GM23338 (cell line): ENCODE data around the gene SELENOV. TPM values are rescaled to one million over a fixed set of nuclear protein-coding genes. Genes with fewer than 3 reads are reported as not detected.

Experiments used
- ATAC-seq: fragments of 200-7000 bp; cut with Tn5 transposase; 3 replicates; pipeline ENCODE4 v1.9.1; 2020
- DNase-seq: peaks from one replicate; pipeline ENCODE4 v3.0.0-alpha.2; 2015; ENCODE audit warnings: low spot score
- H2AFZ ChIP-seq: fragments of 200-600 bp; sonication (generic); 2 replicates; pipeline ENCODE4 v1.8.0; 2016; ENCODE audit warnings: antibody characterized with exemption, mild to moderate bottlenecking, moderate library complexity
- H3F3A ChIP-seq: fragments of 200-600 bp; sonication (generic); replicated peaks from 2 replicates; pipeline ENCODE4 v1.8.0; 2017; ENCODE audit warnings: antibody characterized with exemption, mixed run types, low read depth
- H3K27ac ChIP-seq: fragments of 200-600 bp; sonication (generic); 2 replicates; pipeline ENCODE4 v1.6.1; 2016; ENCODE audit warnings: low read depth
- H3K27me3 ChIP-seq: fragments of 200-600 bp; sonication (generic); 2 replicates; pipeline ENCODE4 v1.8.0; 2016; ENCODE audit warnings: mild to moderate bottlenecking, mixed run types, moderate library complexity; ENCODE audit not compliant: insufficient read depth
- H3K36me3 ChIP-seq: fragments of 200-600 bp; sonication (generic); 2 replicates; pipeline ENCODE4 v1.8.0; 2016; ENCODE audit warnings: mild to moderate bottlenecking; ENCODE audit not compliant: insufficient read depth
- H3K4me1 ChIP-seq: fragments of 200-600 bp; sonication (generic); 2 replicates; pipeline ENCODE4 v1.8.0; 2016; ENCODE audit warnings: mild to moderate bottlenecking, moderate library complexity; ENCODE audit not compliant: insufficient read depth
- H3K4me2 ChIP-seq: fragments of 200-600 bp; sonication (generic); 2 replicates; pipeline ENCODE4 v1.7.1; 2017; ENCODE audit warnings: mixed run types
- H3K4me3 ChIP-seq: fragments of 200-600 bp; sonication (generic); 2 replicates; pipeline ENCODE4 v1.6.1; 2016; ENCODE audit warnings: mixed run types
- H3K79me2 ChIP-seq: fragments of 200-600 bp; sonication (generic); replicated peaks from 2 replicates; pipeline ENCODE4 v1.8.0; 2017; ENCODE audit warnings: mild to moderate bottlenecking; ENCODE audit not compliant: insufficient read depth
- H3K9me2 ChIP-seq: fragments of 200-600 bp; sonication (generic); 2 replicates; pipeline ENCODE4 v1.8.0; 2017; ENCODE audit not compliant: insufficient read depth
- H4K20me1 ChIP-seq: fragments of 200-600 bp; sonication (generic); replicated peaks from 2 replicates; pipeline ENCODE4 v1.8.0; 2017; ENCODE audit warnings: mild to moderate bottlenecking; ENCODE audit not compliant: insufficient read depth
- H3K27ac Mint-ChIP-seq: 2 replicates; pipeline ENCODE4 v1.8.0; 2020; ENCODE audit warnings: inconsistent platforms, mild to moderate bottlenecking, moderate library complexity, mixed read lengths
- H3K27me3 Mint-ChIP-seq: 3 replicates; pipeline ENCODE4 v1.8.0; 2022; ENCODE audit warnings: low read depth, mild to moderate bottlenecking, moderate library complexity, mixed read lengths, inconsistent platforms; ENCODE audit not compliant: insufficient read depth, poor library complexity
- H3K36me3 Mint-ChIP-seq: 3 replicates; pipeline ENCODE4 v1.8.0; 2021; ENCODE audit warnings: low read depth, mild to moderate bottlenecking, inconsistent platforms, moderate library complexity, mixed read lengths
- H3K4me1 Mint-ChIP-seq: 3 replicates; pipeline ENCODE4 v1.8.0; 2020; ENCODE audit warnings: mild to moderate bottlenecking, inconsistent platforms, mixed read lengths
- H3K4me3 Mint-ChIP-seq: 3 replicates; pipeline ENCODE4 v1.8.0; 2021; ENCODE audit warnings: moderate library complexity, mild to moderate bottlenecking, inconsistent platforms, mixed read lengths
- H3K9me3 Mint-ChIP-seq: 3 replicates; pipeline ENCODE4 v1.8.0; 2020; ENCODE audit warnings: moderate library complexity, mild to moderate bottlenecking, inconsistent platforms, mixed read lengths
- CREB1 ChIP-seq: fragments of 250-450 bp; sonication (Bioruptor Pico); IDR thresholded peaks from 2 replicates; pipeline ENCODE4 v1.5.0; 2020; ENCODE audit warnings: low read depth, mild to moderate bottlenecking, moderate library complexity
- EZH2 ChIP-seq: fragments of 200-600 bp; sonication (generic); IDR thresholded peaks from one replicate; pipeline ENCODE4 v1.8.0; 2017; ENCODE audit warnings: antibody characterized with exemption, mild to moderate bottlenecking, low read depth; ENCODE audit not compliant: unreplicated experiment
- EZH2phosphoT487 ChIP-seq: fragments of 200-600 bp; sonication (generic); IDR thresholded peaks from one replicate; pipeline ENCODE4 v1.8.1; 2018; ENCODE audit warnings: antibody characterized with exemption; ENCODE audit not compliant: unreplicated experiment
- JUNB ChIP-seq: IDR thresholded peaks from one replicate; pipeline ENCODE4 v1.6.1; 2016; ENCODE audit warnings: antibody characterized with exemption; ENCODE audit not compliant: unreplicated experiment
- NANOG ChIP-seq: IDR thresholded peaks from 2 replicates; pipeline ENCODE4 v1.6.1; 2016; ENCODE audit warnings: antibody characterized with exemption, borderline replicate concordance
- POLR2AphosphoS5 ChIP-seq: IDR thresholded peaks from 2 replicates; pipeline ENCODE4 v1.6.1; 2016; ENCODE audit warnings: antibody characterized with exemption, low read depth
- STAT1 ChIP-seq: IDR thresholded peaks from one replicate; pipeline ENCODE4 v1.6.1; 2016; ENCODE audit warnings: antibody characterized with exemption; ENCODE audit not compliant: unreplicated experiment
- ZNF114 ChIP-seq: fragments of 250-450 bp; sonication (Bioruptor Pico); IDR thresholded peaks from 2 replicates; pipeline ENCODE4 v1.5.0; 2020; ENCODE audit warnings: mild to moderate bottlenecking, moderate library complexity
- ZNF331 ChIP-seq: fragments of 250-450 bp; sonication (Bioruptor Pico); IDR thresholded peaks from 2 replicates; pipeline ENCODE4 v1.5.0; 2020; ENCODE audit warnings: low read depth, mild to moderate bottlenecking, moderate library complexity
- polyA plus RNA-seq: library from polyadenylated mRNA; unstranded; fragments of >200 nt; fragmentation: Nextera tagmentation; extraction: Ambion mirVana; gene quantifications from 2 replicates; pipeline ENCODE4 v1.2.1, GENCODE V29; 2016
- total RNA-seq: library from RNA; depleted of rRNA; stranded (reverse); fragments of >200 nt; shearing (Covaris generic); gene quantifications from 2 replicates; pipeline ENCODE4 v1.2.3, GENCODE V29; 2014
- TF ChIP-seq, protein P1 (sequence below): fragments of 250-450 bp; sonication (Bioruptor Pico); IDR thresholded peaks from 2 replicates; pipeline ENCODE4 v1.5.0; 2020; ENCODE audit warnings: mild to moderate bottlenecking, moderate library complexity
- TF ChIP-seq, protein P2 (sequence below), 2 experiments: fragments of 200-600 bp in 1 of 2; sonication (generic) in 1 of 2; conservative IDR thresholded peaks; 2 replicates each; pipeline versions ENCODE4 v1.5.1 to v1.6.1; 2016 to 2017; ENCODE audit warnings: antibody characterized with exemption in 2 of 2, low read depth in 2 of 2, mild to moderate bottlenecking in 2 of 2, moderate library complexity in 1 of 2
- TF ChIP-seq, protein P3 (sequence below): IDR thresholded peaks from one replicate; pipeline ENCODE4 v1.6.1; 2018; ENCODE audit warnings: antibody characterized with exemption; ENCODE audit not compliant: unreplicated experiment
- TF ChIP-seq, protein P4 (sequence below): IDR thresholded peaks from 2 replicates; pipeline ENCODE4 v1.6.1; 2016; ENCODE audit warnings: antibody characterized with exemption

The SELENOV gene
- total and polyA plus RNA-seq, 2 experiments from 2014 or later = 8.0 to 8.7 TPM

DNA sequence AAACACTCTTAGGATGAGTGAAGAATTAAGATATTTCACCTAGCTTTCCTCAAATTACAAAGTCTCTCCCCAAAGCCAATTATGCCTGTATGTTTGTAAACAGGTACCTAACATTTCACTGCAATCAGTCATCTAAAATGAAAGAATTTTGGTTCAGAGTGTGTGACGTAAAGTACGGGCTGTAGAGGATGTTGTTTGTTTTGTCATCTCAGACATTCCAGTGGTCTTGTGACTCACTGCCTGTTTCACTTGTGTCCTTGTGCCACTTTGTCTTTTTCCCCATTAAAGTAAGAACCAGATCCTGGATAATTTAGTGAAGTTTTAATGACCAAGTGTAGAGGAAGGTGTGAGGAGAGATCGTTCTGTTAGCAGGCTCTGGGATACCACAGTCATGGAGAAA lies 53.7 kb downstream of the SELENOV start:
- DNase-seq (no peak), ATAC-seq (no peak)
- H3K27ac Mint-ChIP-seq = no peak overlapping the region
- H3K36me3 Mint-ChIP-seq = no peaks in the 10 kb centered on the region
- H3K36me3 ChIP-seq = no peaks in the 10 kb centered on the region
- no peaks in the 10 kb centered on the region for H3K4me1 Mint-ChIP-seq
- no peak overlapping the region for H3K4me3 Mint-ChIP-seq
- H4K20me1 ChIP-seq = no peaks in the 10 kb centered on the region
- no peaks in the 10 kb centered on the region for H3F3A ChIP-seq
- TF ChIP-seq POLR2AphosphoS5 (no peak), EZH2phosphoT487 (no peak), CREB1 (CRISPR knock-in tag) (no peak), ZNF331 (no peak), JUNB (no peak), NANOG (no peak), ZNF114 (CRISPR knock-in tag) (no peak), EZH2 (no peak), STAT1 (no peak)
- TF ChIP-seq, protein P1, sequence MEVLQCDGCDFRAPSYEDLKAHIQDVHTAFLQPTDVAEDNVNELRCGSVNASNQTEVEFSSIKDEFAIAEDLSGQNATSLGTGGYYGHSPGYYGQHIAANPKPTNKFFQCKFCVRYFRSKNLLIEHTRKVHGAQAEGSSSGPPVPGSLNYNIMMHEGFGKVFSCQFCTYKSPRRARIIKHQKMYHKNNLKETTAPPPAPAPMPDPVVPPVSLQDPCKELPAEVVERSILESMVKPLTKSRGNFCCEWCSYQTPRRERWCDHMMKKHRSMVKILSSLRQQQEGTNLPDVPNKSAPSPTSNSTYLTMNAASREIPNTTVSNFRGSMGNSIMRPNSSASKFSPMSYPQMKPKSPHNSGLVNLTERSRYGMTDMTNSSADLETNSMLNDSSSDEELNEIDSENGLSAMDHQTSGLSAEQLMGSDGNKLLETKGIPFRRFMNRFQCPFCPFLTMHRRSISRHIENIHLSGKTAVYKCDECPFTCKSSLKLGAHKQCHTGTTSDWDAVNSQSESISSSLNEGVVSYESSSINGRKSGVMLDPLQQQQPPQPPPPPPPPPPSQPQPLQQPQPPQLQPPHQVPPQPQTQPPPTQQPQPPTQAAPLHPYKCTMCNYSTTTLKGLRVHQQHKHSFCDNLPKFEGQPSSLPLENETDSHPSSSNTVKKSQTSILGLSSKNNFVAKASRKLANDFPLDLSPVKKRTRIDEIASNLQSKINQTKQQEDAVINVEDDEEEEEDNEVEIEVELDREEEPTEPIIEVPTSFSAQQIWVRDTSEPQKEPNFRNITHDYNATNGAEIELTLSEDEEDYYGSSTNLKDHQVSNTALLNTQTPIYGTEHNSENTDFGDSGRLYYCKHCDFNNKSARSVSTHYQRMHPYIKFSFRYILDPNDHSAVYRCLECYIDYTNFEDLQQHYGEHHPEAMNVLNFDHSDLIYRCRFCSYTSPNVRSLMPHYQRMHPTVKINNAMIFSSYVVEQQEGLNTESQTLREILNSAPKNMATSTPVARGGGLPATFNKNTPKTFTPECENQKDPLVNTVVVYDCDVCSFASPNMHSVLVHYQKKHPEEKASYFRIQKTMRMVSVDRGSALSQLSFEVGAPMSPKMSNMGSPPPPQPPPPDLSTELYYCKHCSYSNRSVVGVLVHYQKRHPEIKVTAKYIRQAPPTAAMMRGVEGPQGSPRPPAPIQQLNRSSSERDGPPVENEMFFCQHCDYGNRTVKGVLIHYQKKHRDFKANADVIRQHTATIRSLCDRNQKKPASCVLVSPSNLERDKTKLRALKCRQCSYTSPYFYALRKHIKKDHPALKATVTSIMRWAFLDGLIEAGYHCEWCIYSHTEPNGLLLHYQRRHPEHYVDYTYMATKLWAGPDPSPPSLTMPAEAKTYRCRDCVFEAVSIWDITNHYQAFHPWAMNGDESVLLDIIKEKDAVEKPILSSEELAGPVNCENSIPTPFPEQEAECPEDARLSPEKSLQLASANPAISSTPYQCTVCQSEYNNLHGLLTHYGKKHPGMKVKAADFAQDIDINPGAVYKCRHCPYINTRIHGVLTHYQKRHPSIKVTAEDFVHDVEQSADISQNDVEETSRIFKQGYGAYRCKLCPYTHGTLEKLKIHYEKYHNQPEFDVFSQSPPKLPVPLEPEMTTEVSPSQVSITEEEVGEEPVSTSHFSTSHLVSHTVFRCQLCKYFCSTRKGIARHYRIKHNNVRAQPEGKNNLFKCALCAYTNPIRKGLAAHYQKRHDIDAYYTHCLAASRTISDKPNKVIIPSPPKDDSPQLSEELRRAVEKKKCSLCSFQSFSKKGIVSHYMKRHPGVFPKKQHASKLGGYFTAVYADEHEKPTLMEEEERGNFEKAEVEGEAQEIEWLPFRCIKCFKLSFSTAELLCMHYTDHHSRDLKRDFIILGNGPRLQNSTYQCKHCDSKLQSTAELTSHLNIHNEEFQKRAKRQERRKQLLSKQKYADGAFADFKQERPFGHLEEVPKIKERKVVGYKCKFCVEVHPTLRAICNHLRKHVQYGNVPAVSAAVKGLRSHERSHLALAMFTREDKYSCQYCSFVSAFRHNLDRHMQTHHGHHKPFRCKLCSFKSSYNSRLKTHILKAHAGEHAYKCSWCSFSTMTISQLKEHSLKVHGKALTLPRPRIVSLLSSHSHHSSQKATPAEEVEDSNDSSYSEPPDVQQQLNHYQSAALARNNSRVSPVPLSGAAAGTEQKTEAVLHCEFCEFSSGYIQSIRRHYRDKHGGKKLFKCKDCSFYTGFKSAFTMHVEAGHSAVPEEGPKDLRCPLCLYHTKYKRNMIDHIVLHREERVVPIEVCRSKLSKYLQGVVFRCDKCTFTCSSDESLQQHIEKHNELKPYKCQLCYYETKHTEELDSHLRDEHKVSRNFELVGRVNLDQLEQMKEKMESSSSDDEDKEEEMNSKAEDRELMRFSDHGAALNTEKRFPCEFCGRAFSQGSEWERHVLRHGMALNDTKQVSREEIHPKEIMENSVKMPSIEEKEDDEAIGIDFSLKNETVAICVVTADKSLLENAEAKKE (CRISPR knock-in tag) = no peak
- TF ChIP-seq, protein P2, sequence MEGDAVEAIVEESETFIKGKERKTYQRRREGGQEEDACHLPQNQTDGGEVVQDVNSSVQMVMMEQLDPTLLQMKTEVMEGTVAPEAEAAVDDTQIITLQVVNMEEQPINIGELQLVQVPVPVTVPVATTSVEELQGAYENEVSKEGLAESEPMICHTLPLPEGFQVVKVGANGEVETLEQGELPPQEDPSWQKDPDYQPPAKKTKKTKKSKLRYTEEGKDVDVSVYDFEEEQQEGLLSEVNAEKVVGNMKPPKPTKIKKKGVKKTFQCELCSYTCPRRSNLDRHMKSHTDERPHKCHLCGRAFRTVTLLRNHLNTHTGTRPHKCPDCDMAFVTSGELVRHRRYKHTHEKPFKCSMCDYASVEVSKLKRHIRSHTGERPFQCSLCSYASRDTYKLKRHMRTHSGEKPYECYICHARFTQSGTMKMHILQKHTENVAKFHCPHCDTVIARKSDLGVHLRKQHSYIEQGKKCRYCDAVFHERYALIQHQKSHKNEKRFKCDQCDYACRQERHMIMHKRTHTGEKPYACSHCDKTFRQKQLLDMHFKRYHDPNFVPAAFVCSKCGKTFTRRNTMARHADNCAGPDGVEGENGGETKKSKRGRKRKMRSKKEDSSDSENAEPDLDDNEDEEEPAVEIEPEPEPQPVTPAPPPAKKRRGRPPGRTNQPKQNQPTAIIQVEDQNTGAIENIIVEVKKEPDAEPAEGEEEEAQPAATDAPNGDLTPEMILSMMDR (conservative IDR thresholded peaks at IDR 0.05; ENCODE audit: low read depth in 2 of 2) = no peak
- TF ChIP-seq, protein P3, sequence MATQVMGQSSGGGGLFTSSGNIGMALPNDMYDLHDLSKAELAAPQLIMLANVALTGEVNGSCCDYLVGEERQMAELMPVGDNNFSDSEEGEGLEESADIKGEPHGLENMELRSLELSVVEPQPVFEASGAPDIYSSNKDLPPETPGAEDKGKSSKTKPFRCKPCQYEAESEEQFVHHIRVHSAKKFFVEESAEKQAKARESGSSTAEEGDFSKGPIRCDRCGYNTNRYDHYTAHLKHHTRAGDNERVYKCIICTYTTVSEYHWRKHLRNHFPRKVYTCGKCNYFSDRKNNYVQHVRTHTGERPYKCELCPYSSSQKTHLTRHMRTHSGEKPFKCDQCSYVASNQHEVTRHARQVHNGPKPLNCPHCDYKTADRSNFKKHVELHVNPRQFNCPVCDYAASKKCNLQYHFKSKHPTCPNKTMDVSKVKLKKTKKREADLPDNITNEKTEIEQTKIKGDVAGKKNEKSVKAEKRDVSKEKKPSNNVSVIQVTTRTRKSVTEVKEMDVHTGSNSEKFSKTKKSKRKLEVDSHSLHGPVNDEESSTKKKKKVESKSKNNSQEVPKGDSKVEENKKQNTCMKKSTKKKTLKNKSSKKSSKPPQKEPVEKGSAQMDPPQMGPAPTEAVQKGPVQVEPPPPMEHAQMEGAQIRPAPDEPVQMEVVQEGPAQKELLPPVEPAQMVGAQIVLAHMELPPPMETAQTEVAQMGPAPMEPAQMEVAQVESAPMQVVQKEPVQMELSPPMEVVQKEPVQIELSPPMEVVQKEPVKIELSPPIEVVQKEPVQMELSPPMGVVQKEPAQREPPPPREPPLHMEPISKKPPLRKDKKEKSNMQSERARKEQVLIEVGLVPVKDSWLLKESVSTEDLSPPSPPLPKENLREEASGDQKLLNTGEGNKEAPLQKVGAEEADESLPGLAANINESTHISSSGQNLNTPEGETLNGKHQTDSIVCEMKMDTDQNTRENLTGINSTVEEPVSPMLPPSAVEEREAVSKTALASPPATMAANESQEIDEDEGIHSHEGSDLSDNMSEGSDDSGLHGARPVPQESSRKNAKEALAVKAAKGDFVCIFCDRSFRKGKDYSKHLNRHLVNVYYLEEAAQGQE = no peak
- TF ChIP-seq, protein P4, sequence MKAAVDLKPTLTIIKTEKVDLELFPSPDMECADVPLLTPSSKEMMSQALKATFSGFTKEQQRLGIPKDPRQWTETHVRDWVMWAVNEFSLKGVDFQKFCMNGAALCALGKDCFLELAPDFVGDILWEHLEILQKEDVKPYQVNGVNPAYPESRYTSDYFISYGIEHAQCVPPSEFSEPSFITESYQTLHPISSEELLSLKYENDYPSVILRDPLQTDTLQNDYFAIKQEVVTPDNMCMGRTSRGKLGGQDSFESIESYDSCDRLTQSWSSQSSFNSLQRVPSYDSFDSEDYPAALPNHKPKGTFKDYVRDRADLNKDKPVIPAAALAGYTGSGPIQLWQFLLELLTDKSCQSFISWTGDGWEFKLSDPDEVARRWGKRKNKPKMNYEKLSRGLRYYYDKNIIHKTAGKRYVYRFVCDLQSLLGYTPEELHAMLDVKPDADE = no peak
- H3K27me3 Mint-ChIP-seq = no peaks in the 10 kb centered on the region
- H3K4me1 ChIP-seq = no peaks in the 10 kb centered on the region
- no peak overlapping the region for H3K4me3 ChIP-seq
- no peaks in the 10 kb centered on the region for H3K9me2 ChIP-seq
- no peak overlapping the region for H2AFZ ChIP-seq
- no peaks in the 10 kb centered on the region for H3K79me2 ChIP-seq
- H3K4me2 ChIP-seq = no peak overlapping the region
- peaks cover 5% of the 10 kb centered on the region; the same call in 2 of the 3 replicates for H3K9me3 Mint-ChIP-seq
- no peak overlapping the region for H3K27ac ChIP-seq
- 0 out of 2 replicates have a peak, but pooled peaks cover 13% of the 10 kb centered on the region for H3K27me3 ChIP-seq
